Activated CD4-positive, alpha-beta memory T cell treated with anti-CD3 and anti-CD28 coated beads, Interleukin-2, amount 10 ng/mL, durations not matched to agents 7 days and 5 days (primary cell): ENCODE data around the gene KRTAP5-10. TPM values are rescaled to one million over a fixed set of nuclear protein-coding genes. Genes with fewer than 3 reads are reported as not detected.
"Not testable (repeated sequence)": the region's sequence is repeated elsewhere in the genome, so short reads cannot be mapped to it uniquely, and the experiment has no call there.

Experiments used
- CTCF ChIA-PET: fragments of 350-600 bp; sonication (Branson Sonifier 250); formaldehyde crosslinking; loops from one replicate; lab custom pipeline; 2021; ENCODE audit warnings: antibody characterized with exemption, inconsistent platforms; lab: Charles Lee
- POLR2A ChIA-PET: fragments of 350-600 bp; sonication (Branson Sonifier 250); formaldehyde crosslinking; loops from one replicate; lab custom pipeline; 2021; ENCODE audit warnings: antibody characterized with exemption; lab: Charles Lee
- DNase-seq: peaks from one replicate; pipeline ENCODE4 v3.0.0-alpha.2; 2020
- H3K27ac Mint-ChIP-seq: one replicate; pipeline ENCODE4 v1.8.0; 2021; ENCODE audit warnings: mild to moderate bottlenecking, mixed read lengths
- H3K27me3 Mint-ChIP-seq: one replicate; pipeline ENCODE4 v1.8.0; 2021; ENCODE audit warnings: mixed read lengths
- H3K36me3 Mint-ChIP-seq: one replicate; pipeline ENCODE4 v1.8.0; 2021; ENCODE audit warnings: low read depth, mixed read lengths
- H3K4me1 Mint-ChIP-seq: one replicate; pipeline ENCODE4 v1.8.0; 2021; ENCODE audit warnings: mixed read lengths
- H3K4me3 Mint-ChIP-seq: one replicate; pipeline ENCODE4 v1.8.0; 2021; ENCODE audit warnings: mild to moderate bottlenecking, mixed read lengths
- H3K9me3 Mint-ChIP-seq: one replicate; pipeline ENCODE4 v1.8.0; 2021; ENCODE audit warnings: mixed read lengths
- total RNA-seq, 2 experiments: library from RNA; stranded (reverse); gene quantifications; one replicate each; pipeline ENCODE4 v1.2.3, GENCODE V29; 2021

Gene KRTAP5-10
- total RNA-seq, 2 experiments from 2014 or later, result 0.20 TPM; not detected in 1

GRCh38 chr11:71568704-71569349 lies 3.5 kb downstream of the KRTAP5-10 start:
- Mint-ChIP-seq H3K27ac (no peak overlapping the region), H3K9me3 (no peaks in the 10 kb centered on the region), H3K4me3 (no peak overlapping the region), H3K36me3 (no peaks in the 10 kb centered on the region), H3K27me3 (peaks cover 11% of the 10 kb centered on the region), H3K4me1 (no peaks in the 10 kb centered on the region)
- ChIA-PET CTCF (no interaction called here), POLR2A (no interaction called here)
- DNase-seq, result no peak

GRCh38 chr11:71571101-71571850 lies 5.9 kb downstream of the KRTAP5-10 start:
- H3K27me3 Mint-ChIP-seq, H3K4me3 Mint-ChIP-seq, DNase-seq, H3K36me3 Mint-ChIP-seq, H3K4me1 Mint-ChIP-seq, H3K27ac Mint-ChIP-seq, H3K9me3 Mint-ChIP-seq, CTCF ChIA-PET, POLR2A ChIA-PET: not testable (repeated sequence)

GRCh38 chr11:71572811-71573210 lies 7.4 kb downstream of the KRTAP5-10 start:
- Mint-ChIP-seq H3K36me3 (no peaks in the 10 kb centered on the region), H3K4me1 (no peaks in the 10 kb centered on the region), H3K9me3 (no peaks in the 10 kb centered on the region), H3K27ac (no peak overlapping the region), H3K4me3 (no peak overlapping the region), H3K27me3 (peaks cover 2% of the 10 kb centered on the region)
- POLR2A ChIA-PET, result no interaction called here
- CTCF ChIA-PET, result no interaction called here
- DNase-seq, result no peak

DNA sequence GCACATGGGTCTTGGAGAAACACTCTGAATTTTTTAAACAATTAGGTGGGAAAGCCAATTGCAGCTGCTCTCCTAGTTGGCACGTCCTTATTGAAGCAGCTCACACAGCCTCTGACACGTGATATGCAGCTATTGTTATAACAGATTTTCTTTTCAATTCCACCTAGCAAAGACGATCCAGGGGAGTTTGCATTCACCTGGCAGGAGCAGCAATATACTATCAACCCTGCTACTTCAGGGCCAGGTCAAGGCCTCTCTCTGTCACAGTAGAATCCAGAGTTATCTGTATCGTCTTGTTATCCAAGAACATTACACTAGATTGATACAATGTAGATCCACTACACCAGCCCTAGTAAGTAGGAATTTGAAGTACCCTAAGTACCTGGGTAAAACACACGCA lies 9.1 kb downstream of the KRTAP5-10 start:
- H3K4me1 Mint-ChIP-seq, result no peaks in the 10 kb centered on the region
- no peak overlapping the region for H3K4me3 Mint-ChIP-seq
- H3K27ac Mint-ChIP-seq, result no peak overlapping the region
- H3K27me3 Mint-ChIP-seq, result peaks cover 2% of the 10 kb centered on the region
- no peak for DNase-seq
- CTCF ChIA-PET, result no interaction called here
- no peaks in the 10 kb centered on the region for H3K9me3 Mint-ChIP-seq
- no peaks in the 10 kb centered on the region for H3K36me3 Mint-ChIP-seq
- POLR2A ChIA-PET, result no interaction called here

GRCh38 chr11:71575723-71576424 lies 10.5 kb downstream of the KRTAP5-10 start:
- Mint-ChIP-seq H3K27me3 (peaks cover 8% of the 10 kb centered on the region), H3K36me3 (no peaks in the 10 kb centered on the region), H3K4me3 (no peak overlapping the region), H3K27ac (no peak overlapping the region), H3K9me3 (no peaks in the 10 kb centered on the region), H3K4me1 (peaks cover 5% of the 10 kb centered on the region)
- ChIA-PET CTCF (no interaction called here), POLR2A (no interaction called here)
- no peak for DNase-seq

DNA sequence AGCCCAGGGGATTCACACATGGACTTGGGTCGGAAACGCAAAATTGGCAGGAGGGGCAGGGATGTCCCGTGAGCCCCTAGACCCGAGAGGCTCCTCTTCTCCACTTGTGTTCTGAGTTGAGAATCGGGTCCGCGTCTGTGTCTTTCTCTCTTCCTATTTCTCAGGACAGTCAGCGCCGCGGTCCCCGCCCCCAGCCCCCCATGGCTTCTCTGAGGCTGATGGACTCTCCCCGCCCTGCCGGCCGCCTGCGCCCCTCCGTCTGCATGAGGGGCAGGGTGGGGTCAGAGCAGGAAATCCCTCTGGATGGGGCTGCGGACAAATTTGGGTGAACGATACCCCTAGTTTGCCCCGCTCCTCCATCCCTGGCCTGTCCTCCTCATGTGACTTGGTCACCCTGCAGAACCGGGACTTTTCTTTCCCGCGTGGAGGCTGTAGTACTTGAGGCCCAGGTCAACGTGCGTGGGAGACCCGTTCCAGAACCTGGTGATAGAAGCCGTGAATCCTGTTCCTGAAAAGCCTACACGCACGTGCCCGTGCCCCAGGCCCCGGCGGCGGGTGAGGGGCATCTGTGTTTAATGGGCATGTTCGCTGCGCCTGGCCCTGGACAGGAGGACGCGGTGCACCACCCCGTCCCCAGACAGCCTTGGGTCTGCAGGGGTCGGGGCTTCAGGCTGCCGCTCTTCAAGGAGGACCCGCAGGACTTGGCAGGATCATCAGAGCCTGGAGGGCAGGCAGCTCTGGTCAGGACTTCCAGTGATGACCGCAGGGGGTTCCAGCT lies 11.5 kb downstream of the KRTAP5-10 start:
- H3K27ac Mint-ChIP-seq, H3K36me3 Mint-ChIP-seq, DNase-seq, H3K4me3 Mint-ChIP-seq, CTCF ChIA-PET, POLR2A ChIA-PET, H3K4me1 Mint-ChIP-seq, H3K9me3 Mint-ChIP-seq: not testable (repeated sequence)
- H3K27me3 Mint-ChIP-seq, result peaks cover 12% of the 10 kb centered on the region

GRCh38 chr11:71577469-71578004 lies 12.2 kb downstream of the KRTAP5-10 start:
- no peaks in the 10 kb centered on the region for H3K36me3 Mint-ChIP-seq

GRCh38 chr11:71579513-71579912 lies 14.2 kb downstream of the KRTAP5-10 start:
- H3K36me3 Mint-ChIP-seq, H3K9me3 Mint-ChIP-seq, H3K27ac Mint-ChIP-seq, H3K4me1 Mint-ChIP-seq, H3K4me3 Mint-ChIP-seq, DNase-seq, POLR2A ChIA-PET, CTCF ChIA-PET: not testable (repeated sequence)
- peaks cover 14% of the 10 kb centered on the region for H3K27me3 Mint-ChIP-seq

More at GRCh38 chr11:71577469-71578004, 12.2 kb downstream of the KRTAP5-10 start:
- no peak for DNase-seq
- POLR2A ChIA-PET, result no interaction called here
- Mint-ChIP-seq H3K27me3 (peaks cover 14% of the 10 kb centered on the region), H3K4me3 (no peak overlapping the region), H3K27ac (no peak overlapping the region), H3K9me3 (no peaks in the 10 kb centered on the region), H3K4me1 (peaks cover 9% of the 10 kb centered on the region)
- CTCF ChIA-PET, result no interaction called here

GRCh38 chr11:71580057-71581003 lies 15.0 kb downstream of the KRTAP5-10 start:
- Mint-ChIP-seq H3K4me3 (no peak overlapping the region), H3K27me3 (peaks cover 14% of the 10 kb centered on the region), H3K36me3 (no peaks in the 10 kb centered on the region), H3K27ac (no peak overlapping the region), H3K9me3 (no peaks in the 10 kb centered on the region), H3K4me1 (peaks cover 9% of the 10 kb centered on the region)
- ChIA-PET CTCF (interaction anchor here (0.8 kb wide), 1 partner anchor 33 kb away, joined by 3 read pairs; no protein-coding TSS in a partner anchor), POLR2A (no interaction called here)
- peak; percentile 23 for DNase-seq

GRCh38 chr11:71581826-71582225 lies 16.5 kb downstream of the KRTAP5-10 start:
- POLR2A ChIA-PET, result no interaction called here
- DNase-seq, result no peak
- Mint-ChIP-seq H3K27me3 (peaks cover 14% of the 10 kb centered on the region), H3K27ac (no peak overlapping the region), H3K36me3 (no peaks in the 10 kb centered on the region), H3K4me1 (peaks cover 9% of the 10 kb centered on the region), H3K4me3 (no peak overlapping the region), H3K9me3 (no peaks in the 10 kb centered on the region)
- CTCF ChIA-PET, result no interaction called here

DNA sequence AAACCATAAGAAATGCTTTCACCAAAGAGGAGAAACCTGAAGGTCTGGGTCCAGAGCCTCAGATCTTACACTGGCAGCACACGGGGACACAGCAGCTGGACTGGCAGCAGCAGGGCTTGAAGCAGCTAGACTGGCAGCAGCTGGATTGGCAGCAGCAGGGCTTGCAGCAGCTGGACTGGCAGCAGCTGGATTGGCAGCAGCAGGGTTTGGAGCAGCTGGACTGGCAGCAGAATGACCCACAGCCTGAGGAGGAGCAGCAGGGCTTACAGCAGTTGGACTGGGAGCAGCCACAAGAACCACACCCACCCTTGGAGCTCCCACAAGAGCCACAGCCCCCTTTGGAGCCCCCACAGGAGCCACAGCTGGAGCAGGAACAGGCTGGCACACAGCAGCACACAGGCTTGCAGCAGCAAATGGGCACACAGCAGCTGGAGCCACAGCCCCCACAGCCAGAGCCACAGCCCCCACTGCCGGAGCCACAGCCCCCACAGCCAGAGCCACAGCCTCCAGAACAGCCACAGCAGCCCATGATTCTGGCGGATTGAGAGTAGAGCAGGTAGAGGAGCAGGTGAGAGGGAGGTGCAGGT lies 17.0 kb downstream of the KRTAP5-10 start, which contains the start of gene KRTAP5-11:
Gene KRTAP5-11, minus strand, starts transcription at position 567 of the 587 bp plus-strand sequence. Its CDS starts 38 bp downstream, at position 529.
- DNase-seq, result no peak
- Mint-ChIP-seq H3K27me3 (peaks cover 14% of the 10 kb centered on the region), H3K4me1 (peaks cover 9% of the 10 kb centered on the region), H3K27ac (no peak within 1 kb of the TSS), H3K4me3 (no peak within 1 kb of the TSS), H3K9me3 (no peaks in the 10 kb centered on the region), H3K36me3 (no peaks in the 10 kb centered on the region)
- POLR2A ChIA-PET, result no interaction called here
- CTCF ChIA-PET, result no interaction called here
